Choroid plexus epithelial cell (primary cell): Measurements from ENCODE around the gene PANK4.

Source experiments
- DNase-seq: peaks from one replicate; pipeline ENCODE4 v3.0.0-alpha.2; 2010; ENCODE audit warnings: low read depth
- H3K4me3 ChIP-seq: 2 replicates; pipeline ENCODE4 v1.5.1; 2011; ENCODE audit warnings: low read depth, mild to moderate bottlenecking, control low read depth, low read length, moderate library complexity
- TF ChIP-seq, protein P1 (sequence below): conservative IDR thresholded peaks from 2 replicates; pipeline ENCODE4 v1.5.1; 2011; ENCODE audit warnings: low read depth, mild to moderate bottlenecking, control low read depth, inconsistent platforms, low read length, moderate library complexity

Gene PANK4

DNA sequence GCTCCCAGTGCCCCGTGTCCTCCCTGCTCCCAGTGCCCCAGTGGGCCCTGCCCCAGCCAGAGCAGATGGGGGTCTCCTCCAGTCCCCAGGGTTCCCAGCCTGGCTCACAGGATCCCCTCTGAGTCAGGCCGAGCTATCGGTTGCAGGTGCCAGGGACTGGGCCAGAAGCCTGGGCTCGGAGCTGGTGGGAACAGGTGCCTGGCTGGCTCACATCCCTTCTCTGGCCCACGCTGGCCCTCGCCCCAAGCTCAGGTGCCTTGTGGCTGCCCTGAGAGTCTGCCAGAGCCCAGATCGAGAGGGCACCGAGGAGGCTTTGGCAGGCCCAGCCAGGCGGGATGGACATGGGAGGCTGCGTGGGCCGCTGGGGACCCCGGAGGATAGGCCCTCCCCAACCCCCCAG is 31.4 kb downstream of the PANK4 start:
- DNase-seq = no peak
- no peak overlapping the region for H3K4me3 ChIP-seq
- TF ChIP-seq, protein P1, sequence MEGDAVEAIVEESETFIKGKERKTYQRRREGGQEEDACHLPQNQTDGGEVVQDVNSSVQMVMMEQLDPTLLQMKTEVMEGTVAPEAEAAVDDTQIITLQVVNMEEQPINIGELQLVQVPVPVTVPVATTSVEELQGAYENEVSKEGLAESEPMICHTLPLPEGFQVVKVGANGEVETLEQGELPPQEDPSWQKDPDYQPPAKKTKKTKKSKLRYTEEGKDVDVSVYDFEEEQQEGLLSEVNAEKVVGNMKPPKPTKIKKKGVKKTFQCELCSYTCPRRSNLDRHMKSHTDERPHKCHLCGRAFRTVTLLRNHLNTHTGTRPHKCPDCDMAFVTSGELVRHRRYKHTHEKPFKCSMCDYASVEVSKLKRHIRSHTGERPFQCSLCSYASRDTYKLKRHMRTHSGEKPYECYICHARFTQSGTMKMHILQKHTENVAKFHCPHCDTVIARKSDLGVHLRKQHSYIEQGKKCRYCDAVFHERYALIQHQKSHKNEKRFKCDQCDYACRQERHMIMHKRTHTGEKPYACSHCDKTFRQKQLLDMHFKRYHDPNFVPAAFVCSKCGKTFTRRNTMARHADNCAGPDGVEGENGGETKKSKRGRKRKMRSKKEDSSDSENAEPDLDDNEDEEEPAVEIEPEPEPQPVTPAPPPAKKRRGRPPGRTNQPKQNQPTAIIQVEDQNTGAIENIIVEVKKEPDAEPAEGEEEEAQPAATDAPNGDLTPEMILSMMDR = no peak

DNA sequence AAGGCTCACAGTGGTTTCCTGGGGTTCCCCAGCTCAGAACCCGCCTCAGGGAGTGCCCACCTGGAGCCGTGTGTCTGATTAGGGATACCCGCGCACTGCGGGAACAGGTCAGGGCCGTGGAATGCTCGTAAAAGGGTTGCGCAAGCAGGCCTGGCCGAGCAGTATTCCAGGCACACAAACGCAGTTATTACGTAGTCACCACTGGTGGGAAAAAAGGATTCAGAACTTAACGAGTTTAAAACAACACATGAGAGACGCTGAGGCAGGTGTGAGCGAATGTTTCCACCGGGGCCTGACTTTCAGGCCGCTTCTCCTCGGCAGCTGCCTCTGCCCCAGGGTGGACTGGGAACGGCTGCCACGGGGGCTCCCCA is 32.1 kb downstream of the PANK4 start:
- TF ChIP-seq, protein P1 = no peak
- H3K4me3 ChIP-seq = no peak overlapping the region
- DNase-seq = peak; percentile 36

DNA sequence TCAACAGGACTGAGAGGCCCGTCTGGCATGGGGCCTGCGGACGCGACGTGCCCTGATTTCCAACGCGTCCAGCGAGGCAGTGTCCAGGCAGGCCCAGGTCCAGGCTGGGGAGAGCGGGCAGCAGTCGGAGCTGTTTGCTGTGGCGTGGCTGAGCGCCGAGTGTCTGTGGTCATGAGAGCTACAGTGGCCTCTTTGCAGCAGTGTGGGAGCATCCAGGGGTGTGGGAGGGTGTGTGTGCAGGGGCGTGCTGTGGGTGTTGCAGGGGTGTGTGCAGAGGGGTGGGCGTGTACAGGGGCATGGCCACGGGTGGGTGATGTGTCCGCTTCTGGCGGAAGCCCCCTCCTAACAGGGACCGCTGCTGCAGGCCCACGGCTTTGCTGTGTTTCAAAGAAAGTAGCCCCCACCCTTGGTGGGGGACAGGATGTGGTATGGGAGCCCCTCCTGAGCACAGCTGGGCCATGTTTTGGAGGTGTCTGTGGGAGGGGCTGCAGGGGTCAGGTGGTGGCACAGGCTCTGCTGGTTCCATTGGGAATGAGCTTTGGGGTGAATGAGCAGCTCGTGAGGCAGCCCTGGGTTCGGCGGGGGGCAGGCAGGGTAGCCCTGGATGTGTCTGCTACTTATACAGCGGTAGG is 32.6 kb downstream of the PANK4 start:
- no peak for DNase-seq
- TF ChIP-seq, protein P1 = no peak
- no peak overlapping the region for H3K4me3 ChIP-seq

DNA sequence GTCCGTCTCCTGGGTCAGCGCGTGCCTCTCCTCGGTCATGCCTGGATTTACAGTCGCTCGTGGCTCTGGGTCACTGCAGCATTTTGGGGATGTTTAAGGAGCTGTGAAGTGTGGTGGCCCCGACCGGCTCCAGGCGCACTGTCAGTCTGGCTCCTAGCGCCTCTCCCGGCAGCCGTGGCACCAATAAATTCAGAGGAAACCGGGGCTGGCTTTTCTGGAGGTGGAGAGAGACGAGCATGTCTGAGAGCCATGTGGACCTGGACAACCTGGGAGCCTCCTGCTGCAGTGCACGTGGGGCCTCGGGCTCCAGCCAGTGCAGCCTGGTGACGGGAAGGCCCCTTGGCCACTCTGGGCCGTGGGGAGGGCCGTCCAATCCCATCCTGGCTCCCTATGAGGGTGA is 33.2 kb downstream of the PANK4 start:
- no peak overlapping the region for H3K4me3 ChIP-seq
- no peak for DNase-seq
- TF ChIP-seq, protein P1 = no peak

DNA sequence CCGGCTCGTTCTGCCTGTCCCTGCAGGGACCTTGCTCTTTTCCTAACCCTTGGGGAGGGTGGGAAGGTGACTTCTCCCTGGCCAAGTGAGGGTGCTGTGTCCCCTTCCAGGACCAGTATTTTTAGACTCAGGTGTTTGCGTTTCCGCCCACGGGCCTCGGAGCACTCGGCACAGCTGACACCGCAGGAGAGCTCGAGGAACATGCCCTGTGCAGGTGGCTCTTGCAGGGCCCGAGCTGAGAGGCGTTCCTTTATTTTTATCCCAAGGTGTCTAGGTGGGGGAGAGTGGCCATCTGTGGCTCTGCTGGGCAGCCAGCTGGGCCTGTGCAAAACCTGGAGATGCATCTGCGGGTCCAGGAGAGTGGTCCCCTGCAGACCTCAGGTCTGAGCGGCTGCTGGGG is 34.3 kb downstream of the PANK4 start:
- H3K4me3 ChIP-seq = no peak overlapping the region
- TF ChIP-seq, protein P1 = no peak
- no peak for DNase-seq

DNA sequence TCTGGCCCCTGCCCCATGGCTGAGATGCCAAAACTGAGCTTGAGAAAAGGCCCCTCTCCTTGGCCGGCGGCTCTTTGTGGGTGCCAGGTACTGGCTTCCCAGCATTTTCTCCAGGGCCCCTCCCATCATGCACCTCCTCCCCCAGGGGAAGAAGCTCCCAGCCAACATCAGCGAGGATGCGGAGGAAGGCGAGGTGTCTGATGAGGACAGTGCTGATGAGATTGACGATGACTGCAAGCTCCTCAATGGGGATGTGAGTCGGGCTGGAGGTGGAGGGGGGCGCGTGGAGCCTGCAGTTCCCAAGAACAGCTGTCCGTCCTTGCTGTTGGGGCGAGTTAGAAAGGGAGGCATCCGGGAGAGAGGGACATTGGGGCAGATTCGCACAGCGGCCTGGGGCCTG is 36.8 kb downstream of the PANK4 start:
- TF ChIP-seq, protein P1 = no peak
- H3K4me3 ChIP-seq = no peak overlapping the region
- no peak for DNase-seq

DNA sequence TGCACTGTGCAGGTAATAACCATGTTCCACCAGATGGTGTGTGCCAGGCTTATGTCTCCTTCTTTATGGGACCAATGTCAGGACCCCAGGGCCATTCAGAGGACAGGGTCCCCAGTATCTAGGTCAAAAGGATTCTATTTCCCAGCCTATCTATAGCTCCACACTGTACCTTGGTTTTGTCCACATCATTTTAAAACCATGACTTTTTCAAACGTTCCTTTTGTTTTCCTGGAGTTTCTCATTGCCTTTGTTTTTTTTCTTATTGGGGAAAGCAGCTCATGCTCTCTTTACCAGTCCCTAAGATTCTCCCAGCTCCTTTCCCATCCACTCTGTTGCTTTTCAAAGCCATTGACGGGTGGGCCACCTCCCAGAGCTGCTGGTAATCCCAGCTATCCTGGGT is 37.7 kb downstream of the PANK4 start:
- TF ChIP-seq, protein P1 = no peak
- H3K4me3 ChIP-seq = no peak overlapping the region
- no peak for DNase-seq
